Activated CD8-positive, alpha-beta memory T cell treated with anti-CD3 and anti-CD28 coated beads, Interleukin-2, amount 50 U/mL, for 24 hours (primary cell): Measurements from ENCODE around the gene SORBS2.
A peak's percentile ranks its signal among the peaks of the same experiment; 100 is the strongest.

ENCODE experiments used
- DNase-seq: peaks from one replicate; pipeline ENCODE4 v3.0.0-alpha.2; 2020; ENCODE audit errors: extremely low read depth

Gene SORBS2

DNA sequence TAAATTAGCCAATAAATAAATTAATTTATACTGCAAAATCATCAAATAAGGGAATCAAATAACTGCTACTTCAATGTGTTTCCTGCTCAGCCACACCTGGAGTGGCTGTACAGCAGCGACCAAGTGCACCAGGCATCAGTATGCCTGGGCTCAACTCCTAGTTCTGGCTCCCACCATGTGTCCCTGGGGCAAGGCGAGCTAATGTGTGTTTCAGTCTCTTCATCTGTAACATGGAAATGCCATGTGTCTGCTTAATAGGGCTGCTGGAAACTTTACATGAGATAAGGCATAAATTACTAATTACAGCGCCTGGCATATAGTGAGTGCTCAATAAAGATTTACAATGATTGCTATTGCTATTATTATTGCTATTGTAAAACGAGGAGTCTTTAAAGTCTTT lies 167.6 kb downstream of the SORBS2 start:
- DNase-seq = no peak

DNA sequence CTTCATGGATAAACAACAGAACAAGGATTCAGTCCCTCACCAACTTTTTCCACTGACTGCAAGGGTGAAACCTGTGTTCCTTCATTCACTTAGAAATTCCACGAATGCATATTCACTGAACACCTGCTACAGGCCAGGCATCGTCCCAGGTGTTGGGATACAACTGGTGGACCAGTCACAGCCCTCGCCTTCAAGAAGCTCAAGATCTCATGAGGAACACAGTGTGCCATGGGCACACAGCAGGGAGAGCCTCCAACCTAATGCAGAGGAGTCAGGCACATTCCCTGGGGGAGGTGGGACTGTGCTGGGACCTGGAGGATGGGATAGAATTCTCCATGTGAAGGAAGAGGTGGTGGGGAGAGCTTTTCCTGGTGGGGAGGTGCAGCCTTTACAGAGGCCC lies 169.1 kb downstream of the SORBS2 start:
- no peak for DNase-seq

DNA sequence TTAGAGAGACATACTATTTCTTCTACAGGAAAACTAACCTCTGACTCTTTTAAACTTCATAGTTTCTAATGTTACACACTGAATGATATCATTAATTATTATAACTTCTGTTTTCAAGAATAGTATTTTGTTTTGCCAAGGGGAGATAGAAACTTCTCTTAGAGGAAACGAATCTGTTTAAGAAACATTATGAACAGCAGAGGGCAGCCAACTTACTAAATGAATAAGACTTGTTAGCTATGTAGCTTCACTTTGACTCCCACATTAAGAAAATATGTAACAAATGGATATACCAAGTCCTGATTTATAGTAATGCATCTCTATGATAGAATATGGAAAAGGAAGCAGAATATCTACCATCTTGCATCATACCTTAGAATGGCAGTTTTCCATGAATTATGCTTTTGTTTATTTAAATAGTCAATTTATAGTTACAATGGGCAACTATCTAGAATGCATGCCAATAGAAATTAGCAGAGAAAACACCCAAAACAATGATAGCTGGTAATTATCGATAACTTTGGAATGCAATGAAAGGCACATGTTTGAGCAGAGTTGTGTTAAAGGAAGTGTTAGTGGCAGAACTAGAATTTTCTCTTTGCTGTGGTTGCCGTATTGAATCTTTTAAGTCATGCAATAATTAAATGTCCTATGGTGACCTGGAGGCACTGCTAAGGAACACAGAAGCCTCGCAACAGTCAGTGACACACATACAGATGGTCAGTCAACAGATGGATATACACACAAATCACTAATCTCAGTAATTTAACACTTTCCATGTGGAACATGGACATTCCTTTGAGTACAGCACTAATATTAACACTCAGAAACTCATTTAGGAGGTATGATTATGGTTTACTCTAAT lies 171.0 kb downstream of the SORBS2 start:
- DNase-seq = no peak

DNA sequence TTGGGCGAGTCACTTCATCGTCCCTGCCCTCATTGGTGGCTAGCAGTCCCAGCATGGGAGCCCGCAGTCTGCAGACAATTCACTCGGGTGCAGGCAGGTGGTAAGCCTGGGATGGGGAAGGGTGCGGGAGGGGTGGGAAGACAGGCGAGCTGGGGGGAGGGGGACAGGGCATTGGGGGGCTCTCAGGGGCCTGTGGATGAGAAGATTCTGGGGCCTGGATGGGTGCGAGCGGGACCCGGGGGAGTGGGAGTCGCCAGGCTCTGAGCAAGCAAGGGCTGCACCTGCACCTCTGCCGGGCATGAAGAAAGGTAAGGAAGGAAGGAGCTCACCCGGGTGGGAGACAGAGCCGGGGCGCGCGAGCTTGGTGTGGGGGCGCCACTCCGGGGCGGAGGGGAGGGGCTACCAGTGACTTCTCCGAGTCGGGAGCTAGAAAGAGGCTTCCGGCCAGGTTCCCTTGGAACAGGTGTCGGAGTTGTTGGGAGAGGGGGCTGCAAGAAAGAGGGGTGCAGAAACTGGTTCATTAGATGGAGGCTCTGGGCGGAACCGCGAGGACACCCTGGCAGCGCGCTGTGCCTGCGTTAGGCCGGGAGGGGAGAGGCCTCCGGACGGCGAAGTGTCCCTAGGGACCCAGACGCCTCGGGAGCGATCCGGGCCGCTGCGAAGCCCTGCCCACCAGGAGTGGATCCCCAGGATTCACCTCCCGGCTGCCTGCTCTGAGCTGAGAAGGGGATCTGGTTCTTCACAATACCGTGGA lies 173.3 kb downstream of the SORBS2 start:
- DNase-seq = no peak

DNA sequence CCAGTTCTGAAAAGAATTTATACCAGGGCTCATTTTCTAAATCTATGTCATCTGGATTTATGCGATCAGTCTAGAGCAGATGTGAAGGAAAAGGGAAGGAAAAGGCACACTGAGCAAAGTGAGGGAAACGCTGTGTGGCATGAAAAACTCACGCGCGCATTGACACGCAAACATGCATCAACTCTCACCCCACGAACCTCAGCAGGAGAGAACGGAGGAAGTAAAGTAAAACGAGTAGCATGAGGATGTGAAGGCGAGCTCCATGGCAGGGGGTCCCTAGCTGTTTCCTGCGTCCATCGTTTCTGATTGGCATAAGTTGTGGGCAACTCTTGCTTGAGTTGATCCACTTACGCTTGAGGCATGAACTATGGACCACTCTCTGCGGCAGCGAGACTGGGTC lies 173.9 kb downstream of the SORBS2 start:
- no peak for DNase-seq

DNA sequence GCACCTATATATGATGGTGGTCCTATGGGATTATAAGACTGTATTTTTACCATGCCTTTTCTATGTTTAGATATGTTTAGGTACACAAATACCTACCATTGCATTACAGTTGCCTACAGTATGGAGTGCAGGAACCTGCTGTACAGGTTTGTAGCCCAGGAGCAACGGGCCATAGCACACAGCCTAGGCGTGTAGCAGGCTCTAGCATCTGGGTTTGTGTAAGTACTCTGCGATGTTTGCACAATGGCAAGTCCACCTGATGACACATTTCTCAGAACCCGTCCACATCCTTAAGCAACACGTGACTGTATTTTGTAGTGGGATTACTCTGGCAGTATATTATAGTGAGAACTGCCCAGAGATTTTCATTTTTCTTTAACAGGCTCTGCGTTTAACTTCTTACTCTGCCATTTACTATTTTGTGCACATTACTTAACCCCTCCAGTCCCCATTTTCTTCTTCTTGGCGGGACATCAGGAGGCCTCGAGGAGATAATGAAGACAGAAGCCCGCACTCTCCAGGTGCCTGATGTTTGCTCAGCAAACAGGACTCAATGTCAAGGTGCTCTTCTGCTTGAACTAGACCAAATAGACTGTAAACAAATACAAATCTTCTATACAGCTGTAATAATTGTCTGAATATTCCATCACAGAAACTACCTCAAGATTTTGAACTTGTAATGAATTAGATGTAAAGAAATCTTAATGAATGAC lies 174.7 kb downstream of the SORBS2 start:
- no peak for DNase-seq

DNA sequence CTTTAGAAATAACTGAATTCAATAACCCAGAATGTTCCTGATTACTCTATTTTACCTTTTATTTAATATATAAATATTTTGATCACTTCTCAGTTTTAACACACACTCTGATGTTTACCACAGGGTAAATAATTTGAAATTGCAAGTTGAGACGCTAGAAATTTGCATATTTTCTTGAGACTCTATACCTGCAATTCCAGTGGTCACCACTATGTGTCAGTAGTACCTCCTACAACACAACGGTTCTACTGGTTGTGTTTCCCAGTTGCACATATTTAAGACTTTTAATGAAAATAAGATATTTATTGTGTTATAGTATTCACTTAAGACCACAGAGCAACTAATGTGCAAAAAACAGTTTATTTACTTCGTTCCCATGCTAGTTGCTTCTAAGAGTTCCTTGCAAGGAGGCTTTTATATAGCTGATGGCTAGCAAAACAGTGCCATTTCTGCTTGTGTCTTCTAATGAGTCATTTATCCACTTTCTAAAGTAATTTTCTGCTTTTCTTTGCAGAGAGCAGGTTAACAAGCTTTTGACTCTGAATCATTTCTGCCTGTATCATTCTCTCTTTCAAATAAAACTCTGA lies 177.8 kb downstream of the SORBS2 start:
- no peak for DNase-seq

DNA sequence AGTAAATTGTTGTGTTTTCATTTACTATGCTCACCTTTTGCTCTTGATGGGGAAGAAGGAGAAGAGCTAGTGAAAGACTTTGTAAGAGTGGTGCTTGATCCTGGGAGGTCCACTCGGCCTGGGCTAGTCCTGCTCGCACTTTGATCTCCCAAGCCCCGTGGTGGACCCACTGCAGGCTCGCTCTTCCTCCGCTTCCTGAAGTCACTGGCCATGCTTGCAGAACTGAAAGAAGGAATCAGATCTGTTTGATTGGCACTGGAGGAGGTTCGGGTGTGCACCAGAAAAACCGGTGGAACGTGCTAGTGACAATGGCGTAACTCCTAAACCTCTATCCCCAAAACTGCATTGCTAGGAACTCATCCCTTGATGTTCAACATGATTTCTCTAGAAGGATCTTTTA lies 185.2 kb downstream of the SORBS2 start:
- no peak for DNase-seq

DNA sequence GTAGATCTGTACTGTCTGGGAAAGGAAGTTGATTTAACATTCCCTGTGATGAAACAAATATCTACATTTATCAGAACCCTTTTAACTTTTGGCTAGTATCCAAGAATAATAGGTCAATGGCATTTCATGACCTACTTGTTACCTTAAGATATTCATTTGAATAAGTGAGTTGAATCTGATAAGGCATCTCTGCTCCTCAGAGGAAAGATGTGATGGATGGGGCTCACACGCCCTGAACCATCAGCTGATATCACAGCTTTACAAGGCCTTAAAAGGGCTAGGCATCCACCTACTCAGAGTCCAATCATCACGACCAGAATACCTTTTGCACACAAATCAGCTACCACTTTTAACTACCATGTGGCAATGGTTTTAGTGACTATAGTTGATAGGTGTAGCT lies 186.5 kb downstream of the SORBS2 start:
- no peak for DNase-seq

DNA sequence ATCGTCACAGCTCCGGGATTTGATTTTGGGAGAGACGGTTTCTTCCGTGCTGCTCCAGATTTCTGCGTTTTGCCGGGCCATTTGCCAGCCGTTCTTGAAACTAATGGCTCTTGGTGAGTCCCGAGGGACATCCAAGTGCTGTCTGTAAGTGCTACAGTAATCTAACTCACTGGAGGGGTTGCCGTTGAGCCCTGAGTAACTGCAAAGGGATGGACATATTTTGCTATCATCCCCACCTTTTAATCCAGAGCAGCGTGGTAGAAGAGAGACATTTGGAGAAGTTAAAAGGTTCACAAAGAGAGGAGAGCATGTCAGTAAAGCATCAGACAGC lies 187.8 kb downstream of the SORBS2 start:
- DNase-seq = no peak

DNA sequence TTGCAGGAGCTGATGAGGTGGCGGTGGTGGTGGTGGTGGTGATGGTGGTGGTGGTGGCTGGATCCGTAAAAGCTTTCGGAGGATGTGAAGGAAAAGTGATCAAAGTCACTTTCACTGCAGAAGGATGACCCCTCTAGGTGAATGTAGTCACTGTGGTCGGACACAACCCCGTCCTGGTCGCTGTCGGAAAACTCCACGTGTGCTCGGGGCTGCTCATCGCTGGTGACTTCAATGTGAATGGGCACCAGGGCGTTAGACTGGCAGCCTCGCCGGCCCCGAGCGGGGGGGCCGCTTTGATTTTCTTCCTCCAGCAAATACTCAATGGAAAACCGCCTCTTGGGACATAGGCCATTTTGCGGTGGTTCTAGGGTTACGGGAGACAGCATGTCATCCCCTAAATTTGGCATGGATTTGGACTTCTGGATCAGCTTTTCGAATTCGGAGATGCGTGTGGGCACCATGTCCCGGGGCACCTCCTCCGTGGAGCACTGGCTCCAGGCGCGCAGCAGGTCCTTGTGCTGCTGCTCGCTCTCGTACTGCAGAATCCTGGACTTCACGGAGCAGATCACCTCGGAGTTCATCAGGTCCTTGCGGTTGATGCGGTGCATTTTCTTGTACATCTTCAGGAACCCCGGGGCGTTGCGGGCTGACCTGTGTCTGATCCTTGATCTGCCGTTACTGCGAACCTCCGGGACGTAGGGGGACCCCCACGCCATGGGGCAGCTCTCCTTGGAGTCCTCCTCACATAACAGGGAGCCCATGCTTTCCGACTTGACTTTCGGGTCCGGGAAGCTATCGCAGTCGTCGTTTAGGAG lies 188.3 kb downstream of the SORBS2 start:
- no peak for DNase-seq

DNA sequence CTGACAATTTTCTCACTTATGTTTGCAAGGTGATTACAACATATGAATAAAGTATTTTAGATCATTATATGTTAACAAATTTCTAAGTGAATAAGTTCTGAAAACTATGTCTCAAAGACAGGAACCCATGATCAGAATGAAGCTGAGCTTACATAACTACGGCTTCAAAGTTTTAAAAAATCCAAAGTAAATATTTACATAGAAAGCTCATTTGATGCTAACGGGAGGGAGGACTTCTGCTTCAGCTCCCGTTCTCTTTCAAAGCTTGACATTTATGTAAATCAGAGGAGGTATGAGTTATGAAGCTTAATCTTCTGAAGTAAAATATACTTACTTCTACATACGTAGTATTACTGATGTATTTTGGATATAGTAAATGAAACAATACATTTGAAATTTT lies 203.8 kb downstream of the SORBS2 start:
- no peak for DNase-seq

DNA sequence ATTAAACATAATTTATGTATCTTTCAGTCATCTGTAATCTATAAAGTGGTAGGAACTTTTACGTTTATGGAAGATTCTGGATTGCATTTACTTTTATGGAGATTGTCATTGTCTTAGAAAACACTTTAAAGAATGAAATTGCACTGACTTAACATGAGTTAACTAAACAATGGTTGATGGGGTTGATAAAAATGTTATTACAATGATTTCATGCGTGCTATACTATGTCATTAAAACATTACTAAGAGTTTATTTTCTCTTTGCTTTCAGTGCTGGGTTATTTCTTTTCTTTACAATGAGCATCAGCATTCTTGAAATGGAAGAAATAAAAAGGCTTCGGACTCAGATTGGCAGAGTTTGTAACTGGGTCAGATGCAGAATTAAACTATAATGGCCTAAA lies 209.6 kb downstream of the SORBS2 start:
- DNase-seq = no peak

DNA sequence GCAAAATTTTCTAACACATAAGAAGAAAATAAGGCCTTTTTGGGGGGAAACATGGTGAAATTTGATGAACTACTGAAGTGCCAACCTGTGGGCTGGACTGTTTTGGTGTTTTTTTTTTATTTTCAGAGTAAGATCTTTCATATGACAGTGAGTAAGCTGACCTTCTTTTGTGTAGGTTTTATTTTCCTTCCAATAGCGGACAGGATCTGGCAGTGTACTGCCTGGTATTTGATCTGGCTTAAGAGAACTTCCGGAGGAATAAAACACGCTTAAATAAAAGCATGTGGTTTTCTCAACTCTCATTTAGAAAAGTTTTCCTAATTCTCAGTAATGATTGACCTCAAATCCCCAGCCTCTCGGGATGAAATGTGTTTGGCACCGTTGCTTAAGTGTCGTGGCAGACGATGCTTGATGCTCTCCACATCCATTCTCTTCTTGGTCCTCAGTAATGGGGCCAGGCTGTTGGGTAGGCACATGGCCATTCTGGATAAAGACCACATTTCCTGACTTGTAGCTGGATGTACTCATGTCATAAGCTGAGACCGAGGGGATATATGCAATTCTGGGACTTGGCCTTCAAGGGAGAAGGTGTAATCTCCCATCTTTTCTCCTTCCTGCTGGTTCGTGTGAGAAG lies 211.1 kb downstream of the SORBS2 start:
- no peak for DNase-seq

DNA sequence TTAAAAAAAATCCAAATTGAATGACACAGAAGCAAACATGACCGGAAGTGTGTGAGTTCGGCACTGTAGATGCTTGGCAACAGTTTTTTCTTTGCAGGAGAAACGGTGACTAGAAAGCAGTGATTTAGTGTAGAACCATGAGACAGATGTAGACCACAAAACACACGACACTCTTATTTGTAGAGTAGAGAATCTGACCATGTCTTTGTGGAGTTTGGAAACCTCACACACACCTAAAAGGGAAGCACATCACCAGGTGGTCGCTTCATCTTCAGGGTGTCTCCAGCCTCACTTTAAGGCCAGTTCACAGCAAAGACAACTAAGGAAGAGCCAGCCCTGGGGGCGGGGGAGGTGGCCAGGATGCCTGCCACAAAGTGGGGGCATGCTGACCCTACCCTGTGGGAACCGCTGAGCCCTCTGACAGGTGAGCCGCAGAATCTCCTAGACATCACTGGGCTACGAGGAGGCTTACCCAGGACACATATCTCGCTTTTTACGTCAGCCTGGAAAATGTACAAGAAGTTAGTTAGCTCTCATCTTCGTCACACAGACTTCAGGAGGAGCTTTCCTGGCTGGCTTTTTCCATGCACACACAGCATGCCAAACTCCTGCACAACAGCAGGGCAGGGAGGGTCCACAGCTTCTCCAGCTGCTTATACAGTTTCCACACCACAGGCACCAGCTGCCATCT lies 212.3 kb downstream of the SORBS2 start:
- DNase-seq = no peak

DNA sequence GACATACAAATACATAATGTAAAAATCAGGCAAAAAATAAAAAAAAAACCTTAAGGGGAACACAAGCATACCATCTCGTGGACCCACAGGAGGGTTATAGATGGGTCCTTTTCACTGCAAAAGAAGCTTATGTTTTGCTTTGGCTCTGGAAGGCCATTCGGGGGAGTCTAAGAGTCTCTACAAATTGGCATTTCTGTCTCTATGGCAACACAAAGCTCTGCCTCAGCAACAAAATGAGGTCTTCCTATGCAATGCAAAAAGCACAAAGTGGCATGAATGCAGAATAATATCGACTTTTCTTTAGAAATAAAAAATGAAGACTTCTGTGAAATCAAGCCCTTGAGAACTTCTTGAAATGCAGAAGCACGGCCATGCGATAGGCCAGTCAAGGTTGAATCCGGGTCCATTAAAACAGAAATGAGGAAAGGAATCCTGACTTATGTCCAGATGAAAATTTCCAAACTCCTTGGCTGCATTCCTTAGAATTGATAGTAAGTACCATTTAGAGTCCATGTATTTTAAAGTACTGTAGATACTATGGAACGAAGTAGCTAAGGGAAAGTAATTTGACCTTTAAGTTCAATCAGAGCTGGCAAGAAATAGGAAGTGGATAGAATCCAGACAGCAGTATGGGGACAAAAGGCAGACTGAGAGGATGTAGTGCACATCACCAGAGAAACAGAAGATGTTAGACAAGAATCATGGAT lies 213.0 kb downstream of the SORBS2 start:
- no peak for DNase-seq

DNA sequence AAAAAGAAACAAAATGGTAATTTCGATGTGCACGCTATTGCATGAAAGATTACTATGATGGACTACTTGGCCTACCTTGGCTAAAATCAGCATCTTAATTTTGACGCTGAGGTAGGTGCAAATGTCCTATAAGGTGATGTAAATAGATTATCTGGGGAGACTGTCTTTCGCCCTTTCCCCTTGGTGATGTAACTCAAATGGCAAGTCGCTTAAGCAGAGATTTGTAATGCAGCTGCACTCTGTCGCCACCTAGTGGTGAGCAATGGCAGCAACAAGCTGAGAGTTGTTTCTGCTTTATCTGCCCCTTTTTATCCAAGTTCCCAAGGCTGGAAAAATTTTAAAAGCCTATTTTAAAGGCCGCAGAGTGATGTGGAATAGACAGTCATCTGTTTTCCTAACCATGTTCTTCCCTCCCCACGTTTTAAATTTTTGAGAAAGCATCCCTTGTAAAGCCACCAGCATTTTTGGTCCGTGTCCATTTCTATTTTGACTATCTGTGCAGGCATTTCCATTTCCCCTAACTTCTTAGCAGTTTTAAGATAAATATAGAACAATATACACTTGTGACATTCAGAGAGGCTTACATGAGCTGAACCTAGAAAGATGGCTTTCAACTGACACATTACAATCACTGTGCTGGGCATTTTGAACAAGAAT lies 214.3 kb downstream of the SORBS2 start:
- DNase-seq = peak; percentile 26

DNA sequence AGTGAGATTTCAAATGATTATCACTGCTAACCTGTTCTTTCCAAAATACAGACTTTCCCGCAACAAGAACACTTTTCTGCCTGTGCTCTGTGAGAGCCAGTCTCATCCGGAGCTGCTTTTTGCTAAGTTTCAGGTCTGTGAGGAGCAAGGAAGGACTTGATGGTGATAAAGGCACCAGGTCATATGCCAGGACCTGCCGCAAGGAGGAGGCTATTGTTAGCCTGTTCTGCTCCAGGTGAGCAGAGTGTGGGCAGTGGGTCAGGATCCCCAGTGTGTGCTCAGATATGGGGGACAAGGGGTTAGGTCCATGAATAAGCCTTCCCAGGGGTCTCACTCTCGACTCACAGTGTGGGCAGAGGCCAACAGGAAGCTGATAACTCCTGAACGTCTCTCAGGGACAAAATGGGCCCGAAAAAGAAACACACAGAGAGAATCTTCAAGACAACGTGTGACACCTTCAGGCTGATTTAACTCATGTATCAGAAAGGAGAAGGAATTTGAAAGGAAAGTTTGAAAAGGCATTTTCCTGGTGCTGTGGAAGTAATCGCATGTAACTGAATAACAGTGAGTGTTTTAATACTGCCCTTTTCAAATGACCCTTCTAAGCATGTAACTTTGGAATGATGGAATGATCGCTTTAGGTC lies 219.0 kb downstream of the SORBS2 start:
- no peak for DNase-seq

DNA sequence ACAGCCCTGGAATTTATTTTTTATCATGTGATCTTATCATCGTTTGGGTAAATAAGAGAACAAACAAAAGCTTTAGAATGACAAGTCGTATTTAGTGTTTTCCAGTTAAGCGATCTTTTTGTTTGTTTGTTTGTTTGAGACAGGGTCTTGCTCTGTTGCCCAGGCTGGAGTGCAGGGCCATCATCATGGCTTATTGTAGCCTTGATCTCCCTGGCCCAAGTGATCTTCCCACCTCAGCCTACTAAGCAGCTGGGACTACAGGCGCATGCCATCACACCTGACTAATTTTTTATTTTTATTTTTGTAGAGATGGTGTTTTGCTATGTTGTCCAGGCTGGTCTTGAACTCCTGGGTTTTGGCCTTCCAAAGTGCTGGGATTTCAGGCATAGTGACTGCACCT lies 219.6 kb downstream of the SORBS2 start:
- DNase-seq = no peak
